SK-N-SH (cell line): ENCODE measurements around the gene SECTM1. TPM values are rescaled to one million over a fixed set of nuclear protein-coding genes. Genes with fewer than 3 reads are reported as not detected.

Experiments used
- CTCF ChIA-PET: fragments of 300-600, 350-600 bp; formaldehyde crosslinking; extraction: SDS; loops from one replicate; lab custom pipeline; 2021; lab: Yijun Ruan, JAX
- POLR2A ChIA-PET: fragments of 350-600 bp; sonication (Branson Sonifier 250); formaldehyde crosslinking; extraction: SDS; loops from one replicate; lab custom pipeline; 2020; ENCODE audit warnings: antibody characterized with exemption, inconsistent platforms; lab: Yijun Ruan, JAX
- DNase-seq: peaks from one replicate; pipeline ENCODE4 v3.0.0; 2012
- H2AFZ ChIP-seq: fragments of 200-600 bp; sonication (generic); 2 replicates; pipeline ENCODE4 v1.8.1; 2016; ENCODE audit warnings: antibody characterized with exemption, mild to moderate bottlenecking, low read depth
- H3F3A ChIP-seq: fragments of 200-600 bp; sonication (generic); replicated peaks from 2 replicates; pipeline ENCODE3; 2016; ENCODE audit warnings: antibody characterized with exemption, mild to moderate bottlenecking; ENCODE audit not compliant: insufficient read depth
- H3K27ac ChIP-seq, 2 experiments: fragments of 200-500 bp in 1 of 2; fragments of 200-600 bp in 1 of 2; sonication (Bioruptor generic) in 1 of 2; sonication (generic), shearing (Covaris generic) in 1 of 2; 2 replicates each; pipeline versions ENCODE4 v1.5.1 to v1.6.1; 2014 to 2016; ENCODE audit warnings: low read depth in 2 of 2, inconsistent platforms in 1 of 2, low read length in 1 of 2, mild to moderate bottlenecking in 1 of 2, mixed read lengths in 1 of 2
- H3K27me3 ChIP-seq: fragments of 200-600 bp; sonication (generic), shearing (Covaris generic); 2 replicates; pipeline ENCODE4 v1.6.1; 2016; ENCODE audit warnings: mixed run types; ENCODE audit not compliant: insufficient read depth
- H3K36me3 ChIP-seq, 2 experiments: fragments of 200-500 bp in 1 of 2; fragments of 200-600 bp in 1 of 2; sonication (Bioruptor generic) in 1 of 2; sonication (generic) in 1 of 2; replicated peaks in 1 of 2; 2 replicates each; pipeline versions ENCODE3 to v1.5.1; 2014 to 2016; ENCODE audit warnings: low read length in 1 of 2, mild to moderate bottlenecking in 1 of 2; ENCODE audit not compliant: insufficient read depth in 2 of 2, control insufficient read depth in 1 of 2
- H3K4me1 ChIP-seq, 2 experiments: fragments of 200-500 bp in 1 of 2; fragments of 200-600 bp in 1 of 2; sonication (Bioruptor generic) in 1 of 2; sonication (generic), shearing (Covaris generic) in 1 of 2; 2 replicates each; pipeline versions ENCODE4 v1.5.1 to v1.6.1; 2014 to 2016; ENCODE audit warnings: low read depth in 1 of 2, low read length in 1 of 2, mixed run types in 1 of 2; ENCODE audit not compliant: insufficient read depth in 2 of 2, control insufficient read depth in 1 of 2
- H3K4me2 ChIP-seq: fragments of 200-600 bp; sonication (generic), shearing (Covaris generic); 2 replicates; pipeline ENCODE4 v1.6.1; 2017; ENCODE audit warnings: mixed run types
- H3K4me3 ChIP-seq, 2 experiments: fragments of 200-500 bp in 1 of 2; fragments of 200-600 bp in 1 of 2; sonication (Bioruptor generic) in 1 of 2; sonication (generic), shearing (Covaris generic) in 1 of 2; 2 replicates each; pipeline versions ENCODE4 v1.5.1 to v1.8.1; 2014 to 2016; ENCODE audit warnings: low read depth in 2 of 2, inconsistent platforms in 1 of 2, low read length in 1 of 2, mild to moderate bottlenecking in 1 of 2, mixed read lengths in 1 of 2, moderate library complexity in 1 of 2
- H3K79me2 ChIP-seq: fragments of 200-600 bp; sonication (generic); 2 replicates; pipeline ENCODE4 v1.8.1; 2017; ENCODE audit warnings: mild to moderate bottlenecking; ENCODE audit not compliant: insufficient read depth
- H3K9ac ChIP-seq: fragments of 200-600 bp; sonication (generic); 2 replicates; pipeline ENCODE4 v1.6.1; 2017; ENCODE audit warnings: mixed run types
- H3K9me2 ChIP-seq: fragments of 200-600 bp; sonication (generic); 2 replicates; pipeline ENCODE4 v1.6.1; 2017; ENCODE audit warnings: mixed run types
- H3K9me3 ChIP-seq: fragments of 200-600 bp; sonication (generic); 2 replicates; pipeline ENCODE4 v1.6.1; 2017; ENCODE audit warnings: mixed run types, mild to moderate bottlenecking, moderate library complexity
- H4K20me1 ChIP-seq: fragments of 200-600 bp; sonication (generic); 2 replicates; pipeline ENCODE4 v1.6.1; 2017; ENCODE audit warnings: mild to moderate bottlenecking, mixed run types; ENCODE audit not compliant: insufficient read depth
- FOXM1 ChIP-seq: IDR thresholded peaks from 2 replicates; pipeline ENCODE4 v1.4.0; 2012; ENCODE audit warnings: low read depth, mild to moderate bottlenecking
- GABPA ChIP-seq: IDR thresholded peaks from 2 replicates; pipeline ENCODE4 v1.4.0; 2012; ENCODE audit warnings: low read depth, mild to moderate bottlenecking
- GATA2 ChIP-seq: sonication (generic); formaldehyde crosslinking; IDR thresholded peaks from 2 replicates; pipeline ENCODE4 v1.5.0; 2020; ENCODE audit warnings: mild to moderate bottlenecking, missing genetic modification reagents
- MAX ChIP-seq: IDR thresholded peaks from 2 replicates; pipeline ENCODE4 v1.4.0; 2012; ENCODE audit warnings: low read depth
- MXI1 ChIP-seq: IDR thresholded peaks from 2 replicates; pipeline ENCODE4 v1.6.1; 2012; ENCODE audit warnings: mild to moderate bottlenecking, low read depth, low read length, improper control_type of control experiment
- NFIC ChIP-seq: IDR thresholded peaks from 2 replicates; pipeline ENCODE4 v1.4.0; 2012; ENCODE audit warnings: borderline replicate concordance
- REST ChIP-seq: IDR thresholded peaks from 2 replicates; pipeline ENCODE4 v1.6.1; 2012; ENCODE audit warnings: mild to moderate bottlenecking, low read depth, low read length, moderate library complexity
- SIN3A ChIP-seq: IDR thresholded peaks from 2 replicates; pipeline ENCODE4 v1.6.1; 2012; ENCODE audit warnings: low read depth, mild to moderate bottlenecking, low read length, moderate library complexity, borderline replicate concordance
- SMC3 ChIP-seq: IDR thresholded peaks from 2 replicates; pipeline ENCODE4 v1.6.1; 2012; ENCODE audit warnings: low read depth, low read length, improper control_type of control experiment
- TCF12 ChIP-seq: IDR thresholded peaks from 2 replicates; pipeline ENCODE4 v1.4.0; 2012
- WGBS: methylation state at CpG from one replicate; pipeline ENCODE4 v1.1.6; 2017; ENCODE audit warnings: low lambda C conversion rate; 5-methylcytosine and 5-hydroxymethylcytosine counted together
- polyA plus RNA-seq, 3 experiments: library from polyadenylated mRNA; depleted of rRNA; stranded (reverse); fragments of >200 nt; gene quantifications; 2 replicates each; pipeline ENCODE4 v1.2.3, GENCODE V29; 2012
- TF ChIP-seq, protein P1 (sequence below): IDR thresholded peaks from 2 replicates; pipeline ENCODE4 v1.4.0; 2012; ENCODE audit warnings: low read depth, borderline replicate concordance

SECTM1 gene
- polyA plus RNA-seq, 1 of the 3 experiments (the other 2 are of a cell fraction), result 3.8 TPM

DNA sequence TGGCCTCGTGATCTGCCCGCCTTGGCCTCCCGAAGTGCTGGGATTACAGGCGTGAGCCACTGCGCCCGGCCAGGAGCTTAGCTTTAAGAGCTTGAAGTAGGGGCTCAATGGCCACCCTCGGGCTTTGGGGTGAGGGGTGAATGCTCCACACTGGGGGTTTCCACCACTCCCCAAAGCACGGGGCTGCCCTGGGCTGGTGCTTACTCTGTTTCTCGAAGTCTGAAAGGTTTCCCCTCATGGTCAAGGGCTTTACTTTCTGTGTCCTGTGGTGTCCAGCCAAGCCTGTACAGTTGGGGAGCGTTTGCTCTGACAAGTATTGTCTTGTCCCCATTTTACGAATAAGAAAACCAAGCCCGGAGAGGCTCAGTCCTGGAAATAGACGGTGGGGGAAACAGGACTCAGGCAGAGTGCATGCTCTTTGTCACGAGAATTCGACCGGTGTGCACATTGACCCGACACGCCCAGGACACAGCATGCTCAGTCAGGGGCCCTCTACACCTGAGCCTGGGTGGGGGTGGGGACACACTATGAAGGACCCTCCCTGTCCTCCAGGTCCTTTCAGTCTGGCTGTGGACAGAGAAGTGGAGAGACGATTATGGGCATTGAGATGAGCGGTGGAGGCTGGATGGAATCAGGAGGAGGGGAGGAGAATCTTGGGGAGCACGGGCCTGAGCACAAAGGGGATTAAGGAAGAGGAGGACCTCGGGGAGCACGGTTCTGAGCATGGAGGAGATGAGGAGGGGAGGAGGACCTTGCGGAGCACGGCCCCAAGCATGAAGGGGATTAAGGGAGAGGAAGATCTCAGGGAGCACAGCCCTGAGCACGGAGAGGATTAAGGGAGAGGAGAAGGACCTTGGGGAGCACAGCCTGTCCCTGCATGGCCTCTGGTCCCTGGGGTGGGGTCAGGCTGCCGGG is 23.7 kb downstream of the SECTM1 start:
- H2AFZ ChIP-seq, result no peak overlapping the region
- ChIA-PET CTCF (interaction anchor here (0.6 to 15.1 kb wide), 7 partner anchors 10 to 350 kb away, joined by 3 to 153 read pairs (median 4); no protein-coding TSS in a partner anchor), POLR2A (no interaction called here)
- H3K4me3 ChIP-seq, result no peak overlapping the region
- H3K4me1 ChIP-seq, result peaks cover 0 to 8% of the 10 kb centered on the region in 2 experiments; a peak in 1 of 4 replicates
- H4K20me1 ChIP-seq, result no peaks in the 10 kb centered on the region
- no peak overlapping the region for H3K9ac ChIP-seq
- TF ChIP-seq MAX, result no peak
- no peak for TF ChIP-seq NFIC
- TF ChIP-seq REST, result no peak
- H3K4me2 ChIP-seq, result no peak overlapping the region
- H3K27ac ChIP-seq, result no peak overlapping the region
- 73% methylated on average over 27 of the region's 27 CpGs for WGBS
- H3K36me3 ChIP-seq, result no peaks in the 10 kb centered on the region
- H3K27me3 ChIP-seq, result no peaks in the 10 kb centered on the region; the same call in 1 of the 2 replicates
- no peaks in the 10 kb centered on the region for H3F3A ChIP-seq
- H3K9me2 ChIP-seq, result no peaks in the 10 kb centered on the region
- DNase-seq, result no peak
- H3K79me2 ChIP-seq, result no peaks in the 10 kb centered on the region
- no peaks in the 10 kb centered on the region for H3K9me3 ChIP-seq

GRCh38 chr17:82305727-82306300 is 27.8 kb downstream of the SECTM1 start:
- Histone ChIP-seq H3K4me2 (no peak overlapping the region), H3K4me1 (peaks cover 0 to 15% of the 10 kb centered on the region in 2 experiments; a peak in 1 of 4 replicates), H3K9me3 (no peaks in the 10 kb centered on the region), H3K27ac (no peak overlapping the region; a peak in 1 of 4 replicates), H3K9me2 (no peaks in the 10 kb centered on the region), H3K4me3 (no peak overlapping the region), H3K36me3 (no peaks in the 10 kb centered on the region), H3K79me2 (no peaks in the 10 kb centered on the region), H4K20me1 (no peaks in the 10 kb centered on the region), H3K9ac (no peak overlapping the region), H3F3A (no peaks in the 10 kb centered on the region), H2AFZ (no peak overlapping the region), H3K27me3 (no peaks in the 10 kb centered on the region; the same call in 1 of the 2 replicates)
- ChIA-PET CTCF (interaction anchor here (1.2 to 15.1 kb wide), 4 partner anchors 15 to 108 kb away, joined by 6 to 184 read pairs (median 80); no protein-coding TSS in a partner anchor), POLR2A (no interaction called here)
- no peak for TF ChIP-seq GATA2 (CRISPR knock-in tag)
- TF ChIP-seq FOXM1, result no peak
- no peak for TF ChIP-seq NFIC
- no peak for TF ChIP-seq SMC3
- TF ChIP-seq, protein P1, sequence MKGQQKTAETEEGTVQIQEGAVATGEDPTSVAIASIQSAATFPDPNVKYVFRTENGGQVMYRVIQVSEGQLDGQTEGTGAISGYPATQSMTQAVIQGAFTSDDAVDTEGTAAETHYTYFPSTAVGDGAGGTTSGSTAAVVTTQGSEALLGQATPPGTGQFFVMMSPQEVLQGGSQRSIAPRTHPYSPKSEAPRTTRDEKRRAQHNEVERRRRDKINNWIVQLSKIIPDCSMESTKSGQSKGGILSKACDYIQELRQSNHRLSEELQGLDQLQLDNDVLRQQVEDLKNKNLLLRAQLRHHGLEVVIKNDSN, result no peak
- no peak for TF ChIP-seq TCF12
- TF ChIP-seq MXI1, result no peak
- no peak for TF ChIP-seq GABPA
- no peak for TF ChIP-seq SIN3A
- 88% methylated on average over 20 of the region's 20 CpGs for WGBS
- no peak for DNase-seq
